Activated T-cell treated with anti-CD3 and anti-CD28 coated beads for 48 hours (primary cell): ENCODE data around the gene SHISA6.
"Not testable (repeated sequence)": the region's sequence is repeated elsewhere in the genome, so short reads cannot be mapped to it uniquely, and the experiment has no call there.

Experiments used
- DNase-seq: peaks from one replicate; pipeline ENCODE4 v3.0.0-alpha.2; 2020; ENCODE audit warnings: low read depth

Gene SHISA6

GRCh38 chr17:11303773-11304394, 62.9 kb downstream of the SHISA6 start:
- DNase-seq = no peak

DNA sequence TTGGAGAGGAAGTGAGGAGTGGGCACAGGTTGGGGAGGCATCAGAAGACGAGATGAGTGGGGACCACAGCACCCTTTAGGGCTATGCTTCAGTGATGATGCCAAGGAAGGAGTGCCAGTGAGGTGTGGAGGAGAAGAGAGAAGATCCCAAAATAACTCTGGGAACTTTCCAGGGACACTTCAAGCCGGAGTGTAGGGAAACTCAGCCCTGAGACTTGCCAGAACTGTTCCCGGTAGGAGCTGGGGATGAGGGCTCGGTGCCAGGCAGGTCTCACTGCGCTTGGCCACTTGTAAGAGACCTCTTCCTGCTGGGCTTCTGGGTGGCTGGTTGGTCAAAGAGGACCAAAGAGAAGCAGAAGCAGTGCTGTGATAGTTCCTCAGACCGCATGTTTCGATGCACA, 63.6 kb downstream of the SHISA6 start:
- no peak for DNase-seq

DNA sequence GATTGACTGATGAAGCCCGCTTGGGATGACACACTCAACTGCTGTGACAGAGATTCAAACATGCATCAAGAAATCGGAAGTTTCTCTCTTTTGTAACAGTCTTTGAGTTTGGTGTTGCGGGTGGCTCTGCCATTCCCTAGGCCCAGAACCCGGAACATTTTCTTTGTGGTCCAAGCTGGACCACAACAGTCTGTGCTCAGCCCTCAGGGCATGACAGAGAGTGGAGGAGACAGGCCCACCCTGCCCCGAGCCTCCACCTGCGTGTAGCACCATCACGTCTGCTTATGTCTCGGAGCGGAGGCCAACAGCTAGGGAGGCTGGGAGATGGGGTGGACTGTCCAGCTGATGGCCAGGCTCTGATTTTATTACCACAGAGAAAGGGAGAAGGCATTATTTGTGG, 64.5 kb downstream of the SHISA6 start:
- DNase-seq = no peak

- DNase-seq = no peak
These were observed 67.5 kb downstream of the SHISA6 start for GRCh38 chr17:11308531-11308930.

GRCh38 chr17:11309033-11309432, 68.0 kb downstream of the SHISA6 start:
- DNase-seq = no peak

DNA sequence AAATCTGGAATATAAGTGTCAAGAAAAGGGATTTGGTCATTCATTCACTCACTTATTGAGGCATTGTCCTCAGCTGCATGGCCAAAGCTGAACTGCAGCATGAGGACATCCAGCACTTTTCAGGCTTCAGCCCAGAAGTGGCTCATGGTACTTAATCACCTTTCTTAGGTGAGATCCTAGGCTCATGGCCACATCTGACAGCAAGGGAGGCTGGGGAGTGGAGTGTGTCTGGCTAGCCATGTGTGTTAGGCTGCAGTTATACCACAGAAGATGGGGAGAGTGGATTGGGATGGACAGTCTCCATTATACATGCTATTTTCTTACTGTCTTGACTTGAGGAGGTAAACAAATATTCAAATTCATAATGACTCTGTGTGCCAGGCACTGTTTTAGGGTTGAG, 68.8 kb downstream of the SHISA6 start:
- no peak for DNase-seq

- not testable (repeated sequence) for DNase-seq
These were observed 75.4 kb downstream of the SHISA6 start for GRCh38 chr17:11316451-11316850.

- no peak for DNase-seq
These were observed 77.2 kb downstream of the SHISA6 start for GRCh38 chr17:11318207-11318606.

DNA sequence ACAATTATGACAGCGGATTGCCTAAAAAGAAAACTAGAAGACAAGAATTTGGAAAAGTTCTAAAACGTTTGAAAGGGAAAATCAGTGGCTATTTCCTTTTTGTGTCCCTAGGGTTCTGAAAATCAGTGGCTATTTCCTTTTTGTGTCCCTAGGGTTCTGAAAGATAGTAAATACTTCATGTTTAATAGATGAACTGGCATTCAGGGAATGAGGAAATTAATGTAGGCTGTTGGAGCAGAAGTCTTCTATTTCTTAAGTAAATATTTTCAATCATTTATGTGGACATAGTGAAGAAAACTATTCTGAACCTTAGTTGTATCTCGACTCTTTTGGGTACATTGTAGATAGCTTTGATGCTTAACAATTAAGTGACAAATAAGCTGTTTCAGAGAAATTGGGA, 78.9 kb downstream of the SHISA6 start:
- DNase-seq = no peak

DNA sequence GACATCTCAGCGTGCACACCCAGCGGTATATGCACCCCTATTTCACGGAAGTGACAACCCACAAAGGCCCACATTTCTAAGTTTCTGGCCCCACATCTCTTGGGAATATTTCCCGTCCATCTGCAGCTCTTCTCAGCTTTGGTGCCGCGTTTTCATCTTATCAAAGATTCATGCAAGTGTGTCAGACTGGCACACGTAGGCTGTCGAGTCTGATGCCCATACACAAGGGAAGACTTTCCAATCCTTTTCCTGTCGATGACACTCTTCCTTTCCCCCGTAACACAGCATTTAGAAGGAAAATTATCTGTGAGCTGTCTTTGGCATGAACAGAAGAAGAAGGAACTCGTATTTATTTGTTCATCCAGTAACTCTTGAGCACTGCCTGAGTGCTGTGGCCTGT, 83.0 kb downstream of the SHISA6 start:
- DNase-seq = no peak

DNA sequence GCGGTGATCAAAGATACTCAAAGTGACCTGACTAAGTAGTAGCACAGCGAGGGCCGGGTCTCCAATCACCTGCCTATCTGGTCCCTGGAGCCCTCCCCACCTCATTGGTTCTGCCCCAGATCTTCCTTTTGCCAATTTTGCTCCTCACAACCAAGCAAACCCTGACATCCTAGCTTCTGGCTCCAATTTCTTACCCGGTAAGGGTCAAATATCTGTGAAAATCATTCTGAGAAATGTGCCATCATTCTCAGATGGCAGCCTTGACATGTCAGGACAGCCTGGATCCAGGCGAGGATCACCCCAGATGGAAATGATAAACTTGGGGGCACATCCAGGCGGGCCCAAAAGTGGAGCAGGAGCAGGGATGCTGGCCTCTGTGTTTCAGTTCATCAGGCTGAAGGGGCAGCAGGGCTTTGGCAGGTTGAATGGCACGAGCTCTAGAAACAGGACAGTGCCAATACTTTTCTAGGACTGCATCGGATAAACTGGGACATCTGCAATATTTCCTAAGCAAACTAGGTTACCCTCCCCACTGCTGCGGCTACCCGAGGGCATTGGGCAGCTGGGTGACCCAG, 83.9 kb downstream of the SHISA6 start:
- DNase-seq = no peak

DNA sequence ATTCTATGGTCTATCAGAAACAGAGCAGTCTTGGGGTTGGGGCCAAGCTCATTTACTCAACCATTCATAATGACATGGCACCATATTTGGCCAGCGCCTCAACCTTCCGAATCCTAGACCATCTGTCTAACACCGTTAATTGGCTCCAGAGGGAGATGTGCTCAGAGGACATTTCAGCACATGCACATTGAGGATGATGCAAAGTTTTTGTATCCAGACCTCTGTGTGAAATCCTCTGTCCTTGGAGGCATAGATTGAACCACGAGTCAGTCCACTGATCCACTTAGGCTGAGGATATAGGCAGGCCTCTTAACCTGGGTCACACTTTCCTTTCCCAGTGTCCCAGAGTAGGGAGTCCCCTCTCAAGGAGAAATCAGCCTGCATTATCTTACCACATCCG, 85.5 kb downstream of the SHISA6 start:
- no peak for DNase-seq

GRCh38 chr17:11328770-11329169, 87.8 kb downstream of the SHISA6 start:
- no peak for DNase-seq

- no peak for DNase-seq
These were observed 89.0 kb downstream of the SHISA6 start for GRCh38 chr17:11330006-11330405.

GRCh38 chr17:11330826-11331225, 89.8 kb downstream of the SHISA6 start:
- no peak for DNase-seq

GRCh38 chr17:11331547-11332513, 90.8 kb downstream of the SHISA6 start:
- no peak for DNase-seq

DNA sequence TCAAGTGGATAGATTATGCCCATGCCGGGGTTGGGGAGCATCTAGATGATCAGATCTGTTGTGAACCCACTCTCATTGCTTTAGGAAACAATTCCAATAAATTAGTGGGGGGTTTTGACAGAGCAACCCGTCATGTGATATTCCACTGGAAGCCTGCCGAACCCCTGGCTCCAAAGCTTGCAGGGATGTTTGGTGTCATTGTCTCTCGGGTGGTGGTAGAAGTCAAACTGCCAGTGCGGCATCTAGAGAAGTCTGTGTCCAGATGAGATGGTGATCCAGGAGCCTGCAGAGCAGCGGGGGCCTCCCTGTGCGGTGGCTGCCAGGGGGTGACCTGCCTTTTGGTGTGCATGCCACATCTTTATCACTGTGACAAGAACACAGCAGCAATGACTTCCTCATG, 91.7 kb downstream of the SHISA6 start:
- no peak for DNase-seq

DNA sequence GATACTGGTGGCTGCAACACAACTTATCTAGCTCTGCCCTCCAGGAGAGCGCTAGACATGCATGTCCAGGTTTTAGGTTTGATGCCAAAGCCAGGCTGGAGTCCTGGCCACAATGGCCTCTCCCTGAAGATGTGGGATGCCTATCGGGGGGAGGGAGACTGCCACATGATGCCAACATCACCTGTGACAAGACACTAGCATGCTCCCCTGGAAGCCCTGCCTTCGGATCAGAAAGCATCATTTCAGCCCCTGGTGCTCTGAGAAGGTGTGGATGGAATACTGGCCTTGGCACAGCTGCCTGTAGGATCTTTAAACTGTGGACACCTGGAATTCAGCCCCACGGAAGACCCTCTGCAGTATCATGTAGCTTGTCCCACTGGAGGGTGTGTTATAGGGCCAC, 93.5 kb downstream of the SHISA6 start:
- no peak for DNase-seq

DNA sequence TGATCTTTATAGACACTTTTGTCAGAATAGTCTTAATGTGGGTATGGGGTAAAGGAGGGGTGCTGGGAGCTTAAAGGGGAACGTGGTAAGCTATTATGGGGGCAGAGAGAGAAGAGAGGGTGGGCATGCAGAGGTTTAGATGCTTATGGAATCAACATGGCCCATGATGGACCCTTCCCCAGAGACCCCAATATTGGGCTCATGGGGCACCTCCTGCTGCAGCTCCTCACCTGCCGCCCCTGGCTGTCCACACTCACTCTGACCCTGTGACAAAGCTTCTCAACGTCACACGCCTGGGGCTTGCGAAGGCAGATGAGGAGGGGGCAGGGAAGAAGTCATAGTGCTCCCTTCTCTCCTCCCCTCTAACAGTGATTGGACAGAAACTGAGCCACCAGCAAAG, 95.3 kb downstream of the SHISA6 start:
- DNase-seq = no peak

GRCh38 chr17:11340803-11341202, 99.8 kb downstream of the SHISA6 start:
- no peak for DNase-seq

DNA sequence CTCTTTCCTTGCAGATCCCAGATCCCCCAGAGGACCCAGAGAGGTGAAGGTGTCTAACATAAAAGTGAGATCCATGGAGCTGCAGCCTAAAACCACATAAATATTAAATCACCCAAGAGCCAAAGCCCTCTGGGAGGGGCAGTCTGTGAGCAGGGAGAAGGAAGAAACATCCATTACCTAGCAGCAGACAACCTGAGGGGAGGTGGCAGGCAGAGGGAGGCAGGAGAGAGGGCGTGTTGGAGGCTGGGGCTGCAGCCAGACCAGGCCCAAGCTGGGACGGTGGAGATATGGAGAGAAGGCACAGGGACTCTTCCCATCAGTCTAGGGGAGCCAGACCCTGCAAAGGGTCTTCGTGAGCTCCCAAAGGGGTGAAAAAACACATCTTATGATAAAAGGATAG, 101.1 kb downstream of the SHISA6 start:
- DNase-seq = no peak

DNA sequence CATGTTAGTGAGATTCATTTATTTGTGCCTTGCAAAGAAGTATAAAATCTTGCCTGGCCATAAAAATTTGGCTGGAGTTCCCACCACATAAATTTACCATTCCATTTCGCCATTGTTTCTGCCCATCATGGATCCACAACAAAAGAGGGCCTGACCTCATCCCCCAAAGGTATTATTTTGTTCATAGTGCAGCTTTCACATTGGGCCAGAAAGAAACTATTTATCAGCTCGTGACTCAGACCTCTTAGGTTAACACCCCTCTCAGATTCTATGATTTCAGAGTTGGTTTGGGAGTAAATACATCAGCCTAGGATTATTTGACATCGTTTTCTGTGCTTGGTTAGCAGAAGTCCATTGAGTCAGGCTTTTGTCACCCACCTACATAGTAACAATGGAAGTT, 108.1 kb downstream of the SHISA6 start:
- no peak for DNase-seq

GRCh38 chr17:11351479-11351878, 110.5 kb downstream of the SHISA6 start:
- DNase-seq = no peak
